H1 (cell line): ENCODE data around the gene ZBTB14. TPM values are rescaled to one million over a fixed set of nuclear protein-coding genes. Genes with fewer than 3 reads are reported as not detected.

Experiments used
- CTCF ChIA-PET: fragments of 300-600 bp; sonication (Branson Sonifier 250); formaldehyde crosslinking; loops from one replicate; lab custom pipeline; 2021; ENCODE audit not compliant: partially characterized antibody; lab: Charles Lee
- POLR2A ChIA-PET: fragments of 300-600 bp; sonication (Branson Sonifier 250); formaldehyde crosslinking; loops from one replicate; lab custom pipeline; 2021; ENCODE audit warnings: inconsistent platforms; ENCODE audit not compliant: partially characterized antibody; lab: Charles Lee
- DNase-seq, 2 experiments: peaks; one replicate each; pipeline versions ENCODE4 v3.0.0 to v3.0.0-alpha.2; 2010 to 2022; ENCODE audit warnings: low spot score in 2 of 2, low read depth in 1 of 2, mixed read lengths in 1 of 2
- FAIRE-seq: peaks from 2 replicates; lab custom pipeline; 2011; peaks lifted over from hg19 to GRCh38; lab: Jason Lieb, UNC
- H2AFZ ChIP-seq: 2 replicates; pipeline ENCODE4 v1.8.1; 2012; ENCODE audit warnings: low read length, inconsistent platforms
- H2AK5ac ChIP-seq: 2 replicates; pipeline ENCODE4 v1.6.1; 2013; ENCODE audit warnings: low read depth, low read length
- H2BK120ac ChIP-seq: replicated peaks from 2 replicates; pipeline ENCODE3; 2013; ENCODE audit warnings: low read depth, low read length, inconsistent platforms
- H2BK12ac ChIP-seq: 2 replicates; pipeline ENCODE4 v1.6.1; 2013; ENCODE audit warnings: low read depth, low read length
- H2BK15ac ChIP-seq: 2 replicates; pipeline ENCODE4 v1.6.1; 2013; ENCODE audit warnings: low read length
- H2BK20ac ChIP-seq: 2 replicates; pipeline ENCODE4 v1.6.1; 2013; ENCODE audit warnings: low read length
- H2BK5ac ChIP-seq: 2 replicates; pipeline ENCODE4 v1.6.1; 2013; ENCODE audit warnings: low read depth, low read length
- H3K14ac ChIP-seq: 2 replicates; pipeline ENCODE4 v1.6.1; 2013; ENCODE audit warnings: inconsistent platforms; ENCODE audit not compliant: insufficient read length
- H3K18ac ChIP-seq: 2 replicates; pipeline ENCODE4 v1.6.1; 2013; ENCODE audit warnings: low read length; ENCODE audit errors: extremely low read depth
- H3K23ac ChIP-seq: 2 replicates; pipeline ENCODE4 v1.6.1; 2013; ENCODE audit warnings: inconsistent platforms; ENCODE audit not compliant: insufficient read length
- H3K23me2 ChIP-seq: 2 replicates; pipeline ENCODE4 v1.6.1; 2013; ENCODE audit warnings: low read depth, low read length
- H3K27ac ChIP-seq: 2 replicates; pipeline ENCODE4 v1.6.1; 2011; ENCODE audit warnings: low read depth, low read length, inconsistent platforms
- H3K27me3 ChIP-seq, 4 experiments: replicated peaks in 1 of 4; 1 replicate in 1 of 4; 2 replicates in 3 of 4; pipeline versions ENCODE4 v1.6.1 to v1.8.1; 2011 to 2013; ENCODE audit warnings: low read length in 3 of 4, mild to moderate bottlenecking in 3 of 4, inconsistent platforms in 2 of 4, mixed read lengths in 2 of 4, moderate library complexity in 1 of 4; ENCODE audit not compliant: control insufficient read depth in 3 of 4, insufficient read depth in 3 of 4; ENCODE audit errors: extremely low read depth in 1 of 4
- H3K36me3 ChIP-seq, 4 experiments: 2 replicates each; pipeline versions ENCODE4 v1.6.1 to v1.8.1; 2011 to 2013; ENCODE audit warnings: mild to moderate bottlenecking in 4 of 4, low read length in 3 of 4, moderate library complexity in 2 of 4, control low read depth in 1 of 4, inconsistent platforms in 1 of 4; ENCODE audit not compliant: insufficient read depth in 4 of 4, control insufficient read depth in 2 of 4
- H3K4ac ChIP-seq: replicated peaks from 2 replicates; pipeline ENCODE3; 2013; ENCODE audit warnings: low read length, low read depth, mixed read lengths, inconsistent platforms; ENCODE audit not compliant: insufficient read length
- H3K4me1 ChIP-seq, 4 experiments: replicated peaks in 1 of 4; 1 replicate in 1 of 4; 2 replicates in 3 of 4; pipeline versions ENCODE4 v1.6.1 to v1.8.1; 2011 to 2013; ENCODE audit warnings: low read length in 3 of 4, inconsistent platforms in 2 of 4, mixed read lengths in 1 of 4; ENCODE audit not compliant: insufficient read depth in 4 of 4, control insufficient read depth in 3 of 4
- H3K4me2 ChIP-seq, 2 experiments: 2 replicates each; pipeline versions ENCODE4 v1.6.1 to v1.8.1; 2011 to 2013; ENCODE audit warnings: low read depth in 2 of 2, low read length in 2 of 2, control low read depth in 1 of 2, inconsistent platforms in 1 of 2, mild to moderate bottlenecking in 1 of 2; ENCODE audit not compliant: insufficient read depth in 1 of 2
- H3K4me3 ChIP-seq, 4 experiments: fragments of 200-600, 300-600 bp in 1 of 4; sonication (generic), shearing (Covaris generic), sonication (Bioruptor Twin) in 1 of 4; 2 replicates each; pipeline versions ENCODE4 v1.5.1 to v1.8.1; 2011 to 2016; ENCODE audit warnings: low read length in 4 of 4, low read depth in 3 of 4, control low read depth in 2 of 4, inconsistent platforms in 2 of 4, mild to moderate bottlenecking in 2 of 4, mixed read lengths in 1 of 4, moderate library complexity in 1 of 4; ENCODE audit not compliant: insufficient read depth in 2 of 4; ENCODE audit errors: extremely low read depth in 1 of 4
- H3K56ac ChIP-seq: replicated peaks from 2 replicates; pipeline ENCODE3; 2013; ENCODE audit warnings: low read depth, mild to moderate bottlenecking, mixed read lengths, low read length, inconsistent platforms; ENCODE audit not compliant: insufficient read length
- H3K79me1 ChIP-seq: 2 replicates; pipeline ENCODE4 v1.6.1; 2013; ENCODE audit warnings: low read depth, low read length, control low read depth
- H3K79me2 ChIP-seq, 2 experiments: 2 replicates each; pipeline versions ENCODE4 v1.6.1 to v1.8.1; 2012 to 2013; ENCODE audit warnings: low read length in 2 of 2, mild to moderate bottlenecking in 2 of 2, inconsistent platforms in 1 of 2; ENCODE audit not compliant: insufficient read depth in 2 of 2, control insufficient read depth in 1 of 2
- H3K9ac ChIP-seq, 4 experiments: replicated peaks in 1 of 4; 1 replicate in 1 of 4; 2 replicates in 3 of 4; pipeline versions ENCODE4 v1.6.1 to v1.8.1; 2011 to 2013; ENCODE audit warnings: low read depth in 3 of 4, low read length in 3 of 4, control low read depth in 2 of 4, mild to moderate bottlenecking in 2 of 4, moderate library complexity in 2 of 4, inconsistent platforms in 1 of 4; ENCODE audit errors: extremely low read depth in 1 of 4
- H3K9me3 ChIP-seq, 2 experiments: 2 replicates each; pipeline versions ENCODE4 v1.6.1 to v1.8.1; 2012 to 2013; ENCODE audit warnings: mild to moderate bottlenecking in 2 of 2, moderate library complexity in 2 of 2, control low read depth in 1 of 2, inconsistent platforms in 1 of 2, low read depth in 1 of 2, low read length in 1 of 2, mixed read lengths in 1 of 2; ENCODE audit not compliant: insufficient read depth in 2 of 2
- H4K20me1 ChIP-seq, 2 experiments: replicated peaks in 1 of 2; 2 replicates each; pipeline versions ENCODE3 to v1.8.1; 2011 to 2013; ENCODE audit warnings: inconsistent platforms in 2 of 2, low read length in 2 of 2, mild to moderate bottlenecking in 1 of 2; ENCODE audit not compliant: insufficient read depth in 2 of 2, control insufficient read depth in 1 of 2
- H4K5ac ChIP-seq: 2 replicates; pipeline ENCODE4 v1.6.1; 2013; ENCODE audit warnings: low read length, low read depth, mixed read lengths, inconsistent platforms; ENCODE audit not compliant: insufficient read length
- H4K8ac ChIP-seq: 2 replicates; pipeline ENCODE4 v1.8.0; 2013; ENCODE audit warnings: mild to moderate bottlenecking, moderate library complexity, low read length, inconsistent platforms; ENCODE audit not compliant: insufficient read depth; ENCODE audit errors: extremely low read depth
- H4K91ac ChIP-seq: replicated peaks from 2 replicates; pipeline ENCODE3; 2013; ENCODE audit warnings: low read length, mixed read lengths, inconsistent platforms; ENCODE audit not compliant: insufficient read length
- BCL11A ChIP-seq, 2 experiments: IDR thresholded peaks; one replicate each; pipeline ENCODE4 v1.6.1; 2011; ENCODE audit warnings: low read depth in 2 of 2, low read length in 2 of 2, mild to moderate bottlenecking in 2 of 2
- CTBP2 ChIP-seq: IDR thresholded peaks from 2 replicates; pipeline ENCODE4 v1.7.0; 2011; ENCODE audit warnings: borderline replicate concordance, mild to moderate bottlenecking, moderate library complexity, mixed read lengths, low read length; ENCODE audit not compliant: insufficient read depth, insufficient read length
- EP300 ChIP-seq, 2 experiments: IDR thresholded peaks; 1 replicate in 1 of 2; 2 replicates in 1 of 2; pipeline ENCODE4 v1.6.1; 2011 to 2012; ENCODE audit warnings: low read depth in 2 of 2, low read length in 2 of 2, mild to moderate bottlenecking in 2 of 2, borderline replicate concordance in 1 of 2, inconsistent platforms in 1 of 2, moderate library complexity in 1 of 2
- GTF2F1 ChIP-seq: IDR thresholded peaks from 2 replicates; pipeline ENCODE4 v1.6.1; 2012; ENCODE audit warnings: low read depth, low read length, improper control_type of control experiment, borderline replicate concordance
- RFX5 ChIP-seq: IDR thresholded peaks from 2 replicates; pipeline ENCODE4 v1.6.1; 2011; ENCODE audit warnings: low read depth, low read length, improper control_type of control experiment, borderline replicate concordance
- RNF2 ChIP-seq: fragments of 200-900, 300-1000 bp; sonication (generic); IDR thresholded peaks from 2 replicates; pipeline ENCODE4 v1.7.1; 2016; ENCODE audit warnings: borderline replicate concordance, low read depth, mild to moderate bottlenecking, antibody characterized with exemption, low read length; ENCODE audit not compliant: poor library complexity, severe bottlenecking; ENCODE audit errors: missing control alignments
- SP2 ChIP-seq: IDR thresholded peaks from 2 replicates; pipeline ENCODE4 v1.6.1; 2012; ENCODE audit warnings: mild to moderate bottlenecking, low read length, inconsistent platforms
- WGBS, 2 experiments: shearing (Covaris generic) in 1 of 2; methylation state at CpG; one replicate each; pipeline versions ENCODE4 v1.1.6 to v1.1.7; 2013 to 2015; ENCODE audit warnings: low lambda C conversion rate in 2 of 2, mixed read lengths in 2 of 2, inconsistent platforms in 1 of 2, low coverage in 1 of 2, missing lambda C conversion rate in 1 of 2; ENCODE audit not compliant: insufficient replicate concordance in 2 of 2, insufficient coverage in 1 of 2, insufficient read length in 1 of 2; ENCODE audit errors: extremely low coverage in 1 of 2, missing lambda C conversion rate in 1 of 2; 5-methylcytosine and 5-hydroxymethylcytosine counted together
- polyA plus RNA-seq, 7 experiments: library from polyadenylated mRNA; depleted of rRNA in 3 of 7; stranded (reverse) in 5 of 7; unstranded in 2 of 7; fragments of >200 nt in 5 of 7; fragments of 200-250 nt in 2 of 7; gene quantifications; 1 replicate in 5 of 7; 2 replicates in 1 of 7; 4 replicates in 1 of 7; pipeline versions ENCODE4 v1.2.1 to v1.2.3, GENCODE V29; 2011 to 2013; ENCODE audit warnings: missing spikeins in 2 of 7, mixed read lengths in 2 of 7
- total RNA-seq: library from RNA; stranded (reverse); fragmentation: NEBNext Ultra II Directional; extraction: Animal tissue kit (Norgen Biotek cat#: 25700); gene quantifications from 2 replicates; pipeline ENCODE4 v1.2.1, GENCODE V29; 2021
- TF ChIP-seq, protein P1 (sequence below): IDR thresholded peaks from 2 replicates; pipeline ENCODE4 v1.6.1; 2012; ENCODE audit warnings: low read length, inconsistent platforms

Gene ZBTB14
- total and polyA plus RNA-seq, 2 of the 8 experiments (the other 6 are each of a cell fraction or from before 2014, with no cell fraction given): 5.2 to 18.3 TPM

DNA sequence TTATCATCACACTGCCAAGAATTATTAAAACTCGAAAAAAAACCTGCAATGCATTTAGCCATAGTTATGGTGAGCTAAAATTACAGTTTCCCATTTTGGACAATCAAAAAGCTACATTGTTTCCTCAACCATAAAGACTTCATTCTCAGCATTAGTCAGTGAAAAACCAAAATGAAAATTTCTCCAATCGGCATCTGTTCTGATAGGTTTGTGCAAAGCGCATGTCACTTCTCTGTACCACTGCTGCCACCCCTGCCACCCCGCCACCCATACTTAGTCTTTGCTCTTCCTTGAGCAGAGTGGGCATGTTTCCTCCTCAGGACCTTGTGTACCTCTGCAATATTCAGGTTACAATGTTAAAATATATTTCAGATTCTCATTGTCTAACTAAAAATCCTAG is 7.1 kb upstream of the ZBTB14 start:
- Histone ChIP-seq H2BK20ac (no peak overlapping the region), H3K4me2 (no peak overlapping the region), H2BK5ac (no peak overlapping the region), H3K79me1 (no peaks in the 10 kb centered on the region), H3K27ac (no peak overlapping the region), H4K8ac (no peak overlapping the region), H3K4me1 (peaks cover 0 to 4% (median 0%) of the 10 kb centered on the region in 4 experiments; a peak in 2 of 7 replicates), H4K5ac (no peak overlapping the region), H3K9me3 (no peaks in the 10 kb centered on the region), H3K9ac (no peak overlapping the region), H3K4ac (no peak overlapping the region), H3K79me2 (no peaks in the 10 kb centered on the region), H3K14ac (no peak overlapping the region), H2BK15ac (no peak overlapping the region), H3K23me2 (no peaks in the 10 kb centered on the region), H3K27me3 (peaks cover 0 to 9% (median 4%) of the 10 kb centered on the region in 4 experiments; a peak in 6 of 7 replicates), H3K4me3 (no peak overlapping the region), H2BK12ac (no peak overlapping the region), H4K20me1 (no peaks in the 10 kb centered on the region), H3K18ac (no peak overlapping the region), H3K36me3 (no peaks in the 10 kb centered on the region), H2AFZ (no peak overlapping the region), H2AK5ac (no peak overlapping the region), H2BK120ac (no peak overlapping the region), H3K23ac (no peak overlapping the region), H4K91ac (no peak overlapping the region), H3K56ac (no peak overlapping the region)
- CTCF ChIA-PET: interaction anchor here (0.8 to 1.5 kb wide), 2 partner anchors 11 to 14 kb away, joined by 4 to 5 read pairs; no protein-coding TSS in a partner anchor
- 86% methylated on average over 4 of the region's 4 CpGs; no CpG with 5 or more reads in 1 of the 2 experiments for WGBS, 2 experiments
- POLR2A ChIA-PET: no interaction called here
- no peak for DNase-seq
- no peak for FAIRE-seq
- TF ChIP-seq SP2 (no peak), RNF2 (no peak), EP300 (IDR thresholded peaks at IDR 0.05; ENCODE audit: borderline replicate concordance in 1 of 2, low read depth in 2 of 2, low read length in 2 of 2) (no peak), BCL11A (IDR thresholded peaks at IDR 0.05; ENCODE audit: low read depth in 2 of 2, low read length in 2 of 2) (no peak), RFX5 (no peak), CTBP2 (no peak), GTF2F1 (no peak)
- TF ChIP-seq, protein P1, sequence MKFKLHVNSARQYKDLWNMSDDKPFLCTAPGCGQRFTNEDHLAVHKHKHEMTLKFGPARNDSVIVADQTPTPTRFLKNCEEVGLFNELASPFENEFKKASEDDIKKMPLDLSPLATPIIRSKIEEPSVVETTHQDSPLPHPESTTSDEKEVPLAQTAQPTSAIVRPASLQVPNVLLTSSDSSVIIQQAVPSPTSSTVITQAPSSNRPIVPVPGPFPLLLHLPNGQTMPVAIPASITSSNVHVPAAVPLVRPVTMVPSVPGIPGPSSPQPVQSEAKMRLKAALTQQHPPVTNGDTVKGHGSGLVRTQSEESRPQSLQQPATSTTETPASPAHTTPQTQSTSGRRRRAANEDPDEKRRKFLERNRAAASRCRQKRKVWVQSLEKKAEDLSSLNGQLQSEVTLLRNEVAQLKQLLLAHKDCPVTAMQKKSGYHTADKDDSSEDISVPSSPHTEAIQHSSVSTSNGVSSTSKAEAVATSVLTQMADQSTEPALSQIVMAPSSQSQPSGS: no peak
